Mucosa of descending colon (tissue), 3 donors: ENCODE results near the gene MAP7. TPM values are rescaled to one million over a fixed set of nuclear protein-coding genes. Genes with fewer than 3 reads are reported as not detected.
"Not testable (repeated sequence)": the region's sequence is repeated elsewhere in the genome, so short reads cannot be mapped to it uniquely, and the experiment has no call there.

Source experiments
- ATAC-seq: fragments of 200-7000 bp; cut with Tn5 transposase; one replicate; pipeline ENCODE4 v1.9.1; 2020; ENCODE audit warnings: mild to moderate bottlenecking, moderate library complexity
- DNase-seq, 3 donors: peaks; one replicate each; pipeline ENCODE4 v3.0.0-alpha.2; 2020
- H3K36me3 ChIP-seq: fragments of 200-600 bp; one replicate; pipeline ENCODE4 v1.8.0; 2021; ENCODE audit warnings: low read depth, mild to moderate bottlenecking
- H3K4me1 ChIP-seq: fragments of 200-600 bp; one replicate; pipeline ENCODE4 v1.8.0; 2021; ENCODE audit warnings: low read depth, mild to moderate bottlenecking
- H3K4me3 ChIP-seq: fragments of 200-600 bp; one replicate; pipeline ENCODE4 v1.8.0; 2021; ENCODE audit warnings: mild to moderate bottlenecking
- H3K9me3 ChIP-seq: fragments of 200-600 bp; one replicate; pipeline ENCODE4 v1.8.0; 2021; ENCODE audit warnings: mild to moderate bottlenecking
- intact Hi-C, 2 donors: fragments of 100-400 bp; cut with DNase I in 1 of 2; cut with micrococcal nuclease in 1 of 2; formaldehyde crosslinking; loops; one replicate each; pipeline versions ENCODE4 v1.11.0 to v1.11.1; 2022; cut with DNase I, micrococcal nuclease
- total RNA-seq, 3 donors: library from RNA; stranded (reverse); fragmentation: NEBNext Ultra II Directional in 2 of 3; extraction: Animal tissue kit (Norgen Biotek cat#: 25700) in 2 of 3; gene quantifications; one replicate each; pipeline versions ENCODE4 v1.2.1 to v1.2.4, GENCODE V29; 2021 to 2023
- TF ChIP-seq, protein P1 (sequence below): fragments of 200-600 bp; IDR thresholded peaks from one replicate; pipeline ENCODE4 v1.8.0; 2022; ENCODE audit warnings: antibody characterized with exemption, mild to moderate bottlenecking
- donor health status: DM: no; HTN: no; CAD: no; lungs with moderate emphysema.
- donor health status: DM: no; HTN: no; CAD: no.
- donor health status: DM: no; HTN: yes; CAD: no.

MAP7 gene
- total RNA-seq, 3 donors from 2014 or later = 28.4 to 80.5 (median 68.6) TPM

DNA sequence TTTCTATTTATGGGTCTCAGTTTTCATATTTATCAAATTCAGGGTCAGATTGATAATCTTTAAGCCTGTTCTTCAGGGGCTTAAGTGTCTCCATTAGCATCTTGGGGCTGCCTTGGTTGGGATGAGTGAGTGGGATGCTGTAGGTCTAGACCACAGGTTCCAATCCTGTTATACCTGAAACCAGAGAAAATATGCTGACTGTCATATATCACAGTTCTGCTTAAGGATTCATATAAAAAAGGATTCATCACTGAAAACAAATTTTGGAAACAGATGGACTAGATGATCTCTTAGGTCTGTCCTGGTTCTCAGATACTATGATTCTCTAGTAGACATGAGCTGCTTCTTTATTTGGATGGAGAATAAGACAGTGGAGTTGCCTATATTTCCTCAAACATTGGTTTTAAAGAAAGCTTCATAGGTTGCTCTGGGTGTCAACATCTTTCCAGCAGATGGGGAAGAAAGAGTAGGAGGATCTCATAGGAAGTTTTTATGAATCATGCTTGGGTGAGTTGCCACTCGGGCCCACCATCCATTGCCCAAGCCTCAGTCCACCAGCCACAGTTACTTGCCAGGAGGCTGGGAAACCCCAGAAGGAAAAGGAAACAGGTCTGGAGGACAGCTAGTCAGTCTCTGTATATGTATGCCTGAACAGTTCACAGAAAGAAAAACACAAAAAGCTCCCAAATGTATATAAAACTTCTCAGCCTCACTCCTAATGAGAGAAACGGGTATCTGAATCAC is 42.9 kb upstream of the MAP7 start:
- Histone ChIP-seq H3K4me3 (no peak overlapping the region), H3K36me3 (no peaks in the 10 kb centered on the region), H3K9me3 (no peaks in the 10 kb centered on the region), H3K4me1 (no peaks in the 10 kb centered on the region)
- intact Hi-C loops = no loop called here
- TF ChIP-seq, protein P1, sequence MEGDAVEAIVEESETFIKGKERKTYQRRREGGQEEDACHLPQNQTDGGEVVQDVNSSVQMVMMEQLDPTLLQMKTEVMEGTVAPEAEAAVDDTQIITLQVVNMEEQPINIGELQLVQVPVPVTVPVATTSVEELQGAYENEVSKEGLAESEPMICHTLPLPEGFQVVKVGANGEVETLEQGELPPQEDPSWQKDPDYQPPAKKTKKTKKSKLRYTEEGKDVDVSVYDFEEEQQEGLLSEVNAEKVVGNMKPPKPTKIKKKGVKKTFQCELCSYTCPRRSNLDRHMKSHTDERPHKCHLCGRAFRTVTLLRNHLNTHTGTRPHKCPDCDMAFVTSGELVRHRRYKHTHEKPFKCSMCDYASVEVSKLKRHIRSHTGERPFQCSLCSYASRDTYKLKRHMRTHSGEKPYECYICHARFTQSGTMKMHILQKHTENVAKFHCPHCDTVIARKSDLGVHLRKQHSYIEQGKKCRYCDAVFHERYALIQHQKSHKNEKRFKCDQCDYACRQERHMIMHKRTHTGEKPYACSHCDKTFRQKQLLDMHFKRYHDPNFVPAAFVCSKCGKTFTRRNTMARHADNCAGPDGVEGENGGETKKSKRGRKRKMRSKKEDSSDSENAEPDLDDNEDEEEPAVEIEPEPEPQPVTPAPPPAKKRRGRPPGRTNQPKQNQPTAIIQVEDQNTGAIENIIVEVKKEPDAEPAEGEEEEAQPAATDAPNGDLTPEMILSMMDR = no peak
- ATAC-seq (no peak), DNase-seq (no peak)

- Histone ChIP-seq H3K4me3 (no peak overlapping the region), H3K4me1 (no peaks in the 10 kb centered on the region), H3K36me3 (no peaks in the 10 kb centered on the region), H3K9me3 (no peaks in the 10 kb centered on the region)
- intact Hi-C loops = no loop called here
- no peak for DNase-seq
- TF ChIP-seq, protein P1 = no peak
- ATAC-seq = no peak
Measured at GRCh38 chr6:136591617-136592016, 41.4 kb upstream of the MAP7 start.

DNA sequence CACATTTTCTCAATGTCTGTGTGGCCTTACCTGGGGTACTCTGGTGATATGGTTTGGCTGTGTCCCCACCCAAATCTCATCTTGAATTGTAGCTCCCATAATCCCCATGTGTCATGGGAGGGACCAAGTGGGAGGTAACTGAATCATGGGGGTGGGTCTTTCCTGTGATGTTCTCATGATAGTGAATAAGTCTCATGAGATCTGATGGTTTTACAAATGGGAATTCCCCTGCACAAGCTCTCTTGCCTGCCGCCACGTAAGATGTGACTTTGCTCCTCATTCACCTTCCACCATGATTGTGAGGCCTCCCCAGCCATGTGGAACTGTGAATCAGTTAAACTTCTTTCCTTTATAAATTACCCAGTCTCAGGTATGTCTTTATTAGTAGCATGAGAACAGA is 40.6 kb upstream of the MAP7 start:
- H3K4me3 ChIP-seq, H3K4me1 ChIP-seq, DNase-seq, H3K36me3 ChIP-seq, H3K9me3 ChIP-seq, ATAC-seq, intact Hi-C loops: not testable (repeated sequence)

DNA sequence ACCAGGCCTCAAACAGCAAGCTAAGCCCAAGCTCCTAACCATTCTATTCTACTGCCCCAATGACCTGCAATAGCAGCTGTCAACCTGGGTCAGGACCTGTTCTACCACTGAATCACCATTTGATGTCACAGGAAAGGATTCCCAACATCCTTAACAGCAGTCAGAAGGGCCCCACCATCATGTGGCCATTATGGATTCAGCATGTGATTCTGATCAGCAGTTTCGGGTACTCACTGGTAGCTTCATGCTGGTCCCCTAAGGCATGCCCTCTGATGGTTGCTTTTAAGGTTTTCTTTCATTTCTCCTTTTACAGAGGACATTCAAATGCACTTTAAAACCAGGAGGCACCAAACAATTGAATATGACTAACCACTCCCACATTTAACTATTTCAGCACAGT is 37.3 kb upstream of the MAP7 start:
- TF ChIP-seq, protein P1 = no peak

DNA sequence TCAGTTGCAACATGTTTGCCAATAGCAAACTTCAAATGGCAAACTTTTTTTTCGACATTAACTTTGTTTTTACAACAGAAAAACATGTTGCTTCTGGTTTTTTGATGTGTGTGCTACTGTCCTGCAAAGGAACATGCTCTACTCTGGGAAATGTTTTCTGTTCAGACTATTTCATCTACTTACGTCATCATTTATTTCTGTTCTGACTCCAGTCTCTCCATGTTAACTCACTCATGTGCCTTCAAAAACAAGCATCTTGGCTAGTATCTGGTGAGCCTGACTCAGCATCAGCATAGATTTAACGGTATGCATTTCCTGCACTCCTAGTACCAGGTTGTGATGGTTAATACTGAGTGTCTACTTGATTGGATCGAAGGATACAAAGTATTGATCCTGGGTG is 36.1 kb upstream of the MAP7 start:
- ATAC-seq = no peak
- TF ChIP-seq, protein P1 = no peak
- Histone ChIP-seq H3K4me3 (no peak overlapping the region), H3K9me3 (no peaks in the 10 kb centered on the region), H3K36me3 (no peaks in the 10 kb centered on the region), H3K4me1 (no peaks in the 10 kb centered on the region)
- DNase-seq = no peak
- intact Hi-C loops = no loop called here

More for the DNA sequence above, 37.3 kb upstream of the MAP7 start:
- DNase-seq (no peak), ATAC-seq (no peak)
- no peak overlapping the region for H3K4me3 ChIP-seq
- no peaks in the 10 kb centered on the region for H3K4me1 ChIP-seq
- H3K9me3 ChIP-seq = no peaks in the 10 kb centered on the region
- intact Hi-C loops = no loop called here
- no peaks in the 10 kb centered on the region for H3K36me3 ChIP-seq

DNA sequence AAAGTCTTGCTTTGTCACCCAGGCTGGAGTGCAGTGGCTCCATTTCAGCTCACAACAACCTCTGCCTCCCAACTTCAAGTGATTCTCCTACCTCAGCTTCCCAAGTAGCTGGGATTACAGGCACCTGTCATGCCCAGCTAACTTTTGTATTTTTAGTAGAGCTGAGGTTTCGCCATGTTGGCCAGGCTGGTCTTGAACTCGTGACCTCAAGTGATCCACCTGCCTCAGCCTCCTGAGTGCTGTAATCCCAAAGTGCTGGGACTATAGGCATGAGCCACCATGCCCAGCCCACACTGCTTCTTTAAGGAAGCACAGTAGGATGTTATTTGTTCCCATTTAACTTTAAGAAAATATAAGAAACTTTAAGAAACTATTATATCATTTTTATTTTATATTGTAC is 35.3 kb upstream of the MAP7 start:
- H3K9me3 ChIP-seq, H3K4me3 ChIP-seq, DNase-seq, H3K4me1 ChIP-seq, ATAC-seq, intact Hi-C loops, H3K36me3 ChIP-seq: not testable (repeated sequence)

DNA sequence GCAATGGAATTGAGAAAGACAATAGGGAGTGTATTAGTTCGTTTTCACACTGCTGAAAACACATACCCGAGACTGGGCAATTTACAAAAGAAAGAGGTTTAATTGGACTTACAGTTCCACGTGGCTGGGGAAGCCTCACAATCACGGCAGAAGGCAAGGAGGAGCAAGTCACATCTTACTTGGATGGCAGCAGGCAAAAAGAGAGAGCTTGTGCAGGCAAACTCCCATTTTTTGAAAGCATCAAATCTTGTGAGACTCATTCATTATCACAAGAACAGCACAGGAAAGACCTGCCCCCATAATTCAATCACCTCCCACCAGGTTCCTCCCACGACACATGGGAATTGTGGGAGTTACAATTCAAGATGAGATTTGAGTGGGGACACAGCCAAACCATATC is 34.1 kb upstream of the MAP7 start:
- DNase-seq, H3K36me3 ChIP-seq, H3K4me1 ChIP-seq, H3K9me3 ChIP-seq, H3K4me3 ChIP-seq, ATAC-seq: not testable (repeated sequence)
- intact Hi-C loops = loop anchor here in 1 of 2 donors (5.0 kb wide), 1 partner anchor 208 kb away; the partner anchor contains the start of gene MAP3K5
